Activated naive CD4-positive, alpha-beta T cell treated with anti-CD3 and anti-CD28 coated beads, Interleukin-2, amount 50 U/mL, for 24 hours (primary cell): ENCODE measurements around the gene FBXO15.
A peak's percentile ranks its signal among the peaks of the same experiment; 100 is the strongest.

Experiments
- H3K27ac Mint-ChIP-seq: one replicate; pipeline ENCODE4 v1.8.0; 2021; ENCODE audit warnings: mild to moderate bottlenecking, mixed read lengths
- H3K27me3 Mint-ChIP-seq: one replicate; pipeline ENCODE4 v1.8.0; 2021; ENCODE audit warnings: mixed read lengths
- H3K36me3 Mint-ChIP-seq: one replicate; pipeline ENCODE4 v1.8.0; 2021; ENCODE audit warnings: mixed read lengths
- H3K4me1 Mint-ChIP-seq: one replicate; pipeline ENCODE4 v1.8.0; 2021; ENCODE audit warnings: mixed read lengths
- H3K4me3 Mint-ChIP-seq: one replicate; pipeline ENCODE4 v1.8.0; 2021; ENCODE audit warnings: mild to moderate bottlenecking, mixed read lengths
- H3K9me3 Mint-ChIP-seq: one replicate; pipeline ENCODE4 v1.8.0; 2021; ENCODE audit warnings: mixed read lengths

Gene FBXO15

GRCh38 chr18:74171910-74172606 is 24.4 kb upstream of the FBXO15 start:
- Mint-ChIP-seq H3K27ac (no peak overlapping the region), H3K27me3 (peaks cover 13% of the 10 kb centered on the region), H3K9me3 (no peaks in the 10 kb centered on the region), H3K4me1 (no peaks in the 10 kb centered on the region), H3K36me3 (no peaks in the 10 kb centered on the region), H3K4me3 (no peak overlapping the region)

GRCh38 chr18:74166386-74166785 is 18.8 kb upstream of the FBXO15 start:
- no peak overlapping the region for H3K4me3 Mint-ChIP-seq
- H3K27ac Mint-ChIP-seq: no peak overlapping the region
- H3K4me1 Mint-ChIP-seq: no peaks in the 10 kb centered on the region
- H3K36me3 Mint-ChIP-seq: peaks cover 5% of the 10 kb centered on the region
- H3K9me3 Mint-ChIP-seq: no peaks in the 10 kb centered on the region
- peaks cover 2% of the 10 kb centered on the region for H3K27me3 Mint-ChIP-seq

- Mint-ChIP-seq H3K27ac (no peak overlapping the region), H3K4me3 (no peak overlapping the region), H3K27me3 (no peaks in the 10 kb centered on the region), H3K4me1 (no peaks in the 10 kb centered on the region), H3K36me3 (peaks cover 11% of the 10 kb centered on the region), H3K9me3 (no peaks in the 10 kb centered on the region)
These were observed 15.5 kb upstream of the FBXO15 start for GRCh38 chr18:74163019-74163660.

- H3K4me3 Mint-ChIP-seq: no peak overlapping the region
- no peaks in the 10 kb centered on the region for H3K9me3 Mint-ChIP-seq
- H3K4me1 Mint-ChIP-seq: peaks cover 29% of the 10 kb centered on the region
- peaks cover 14% of the 10 kb centered on the region for H3K36me3 Mint-ChIP-seq
- no peaks in the 10 kb centered on the region for H3K27me3 Mint-ChIP-seq
- no peak overlapping the region for H3K27ac Mint-ChIP-seq
These were observed 7.6 kb upstream of the FBXO15 start for GRCh38 chr18:74155276-74155675.

GRCh38 chr18:74154716-74155115 is 7.1 kb upstream of the FBXO15 start:
- H3K4me1 Mint-ChIP-seq: peaks cover 34% of the 10 kb centered on the region
- H3K9me3 Mint-ChIP-seq: no peaks in the 10 kb centered on the region
- no peak overlapping the region for H3K4me3 Mint-ChIP-seq
- no peaks in the 10 kb centered on the region for H3K27me3 Mint-ChIP-seq
- peaks cover 14% of the 10 kb centered on the region for H3K36me3 Mint-ChIP-seq
- H3K27ac Mint-ChIP-seq: no peak overlapping the region

- peaks cover 15% of the 10 kb centered on the region for H3K36me3 Mint-ChIP-seq
These were observed 6.2 kb upstream of the FBXO15 start for GRCh38 chr18:74153793-74154192.

GRCh38 chr18:74153377-74153776 is 5.7 kb upstream of the FBXO15 start:
- H3K4me1 Mint-ChIP-seq: peaks cover 45% of the 10 kb centered on the region
- H3K9me3 Mint-ChIP-seq: no peaks in the 10 kb centered on the region
- H3K4me3 Mint-ChIP-seq: no peak overlapping the region
- peaks cover 15% of the 10 kb centered on the region for H3K36me3 Mint-ChIP-seq
- no peak overlapping the region for H3K27ac Mint-ChIP-seq
- no peaks in the 10 kb centered on the region for H3K27me3 Mint-ChIP-seq

More at GRCh38 chr18:74153793-74154192, 6.2 kb upstream of the FBXO15 start:
- Mint-ChIP-seq H3K4me1 (peaks cover 43% of the 10 kb centered on the region), H3K27me3 (no peaks in the 10 kb centered on the region), H3K9me3 (no peaks in the 10 kb centered on the region), H3K27ac (no peak overlapping the region), H3K4me3 (no peak overlapping the region)

GRCh38 chr18:74152857-74153256 is 5.2 kb upstream of the FBXO15 start:
- peak overlapping the region; percentile 25 for H3K27ac Mint-ChIP-seq
- H3K27me3 Mint-ChIP-seq: no peaks in the 10 kb centered on the region
- peaks cover 13% of the 10 kb centered on the region for H3K36me3 Mint-ChIP-seq
- no peaks in the 10 kb centered on the region for H3K9me3 Mint-ChIP-seq
- peaks cover 45% of the 10 kb centered on the region for H3K4me1 Mint-ChIP-seq
- no peak overlapping the region for H3K4me3 Mint-ChIP-seq

GRCh38 chr18:74152270-74152669 is 4.6 kb upstream of the FBXO15 start:
- Mint-ChIP-seq H3K4me1 (peaks cover 45% of the 10 kb centered on the region), H3K27ac (peak overlapping the region; percentile 31), H3K36me3 (peaks cover 12% of the 10 kb centered on the region), H3K27me3 (no peaks in the 10 kb centered on the region), H3K9me3 (no peaks in the 10 kb centered on the region), H3K4me3 (no peak overlapping the region)

- peaks cover 55% of the 10 kb centered on the region for H3K4me1 Mint-ChIP-seq
- H3K27ac Mint-ChIP-seq: no peak overlapping the region
- no peaks in the 10 kb centered on the region for H3K27me3 Mint-ChIP-seq
- peaks cover 8% of the 10 kb centered on the region for H3K36me3 Mint-ChIP-seq
- peak overlapping the region; percentile 98 for H3K4me3 Mint-ChIP-seq
- H3K9me3 Mint-ChIP-seq: no peaks in the 10 kb centered on the region
These were observed 2.2 kb upstream of the FBXO15 start for GRCh38 chr18:74149878-74150277.

GRCh38 chr18:74148543-74149070 is 973 bp upstream of the FBXO15 start:
- Mint-ChIP-seq H3K9me3 (no peaks in the 10 kb centered on the region), H3K4me1 (peaks cover 55% of the 10 kb centered on the region), H3K27me3 (no peaks in the 10 kb centered on the region), H3K27ac (peak overlapping the region; percentile 98), H3K4me3 (peak overlapping the region; percentile 98), H3K36me3 (peaks cover 8% of the 10 kb centered on the region)

- H3K9me3 Mint-ChIP-seq: no peaks in the 10 kb centered on the region
- peaks cover 6% of the 10 kb centered on the region for H3K36me3 Mint-ChIP-seq
- H3K4me1 Mint-ChIP-seq: peaks cover 46% of the 10 kb centered on the region
- H3K27me3 Mint-ChIP-seq: no peaks in the 10 kb centered on the region
- peak overlapping the region; percentile 98 for H3K4me3 Mint-ChIP-seq
- peak overlapping the region; percentile 98 for H3K27ac Mint-ChIP-seq
These were observed 199 bp downstream of the FBXO15 start for GRCh38 chr18:74147491-74147778.

- peak overlapping the region; percentile 98 for H3K4me3 Mint-ChIP-seq
- peaks cover 3% of the 10 kb centered on the region for H3K36me3 Mint-ChIP-seq
- H3K27ac Mint-ChIP-seq: peak overlapping the region; percentile 98
- H3K9me3 Mint-ChIP-seq: no peaks in the 10 kb centered on the region
- no peaks in the 10 kb centered on the region for H3K27me3 Mint-ChIP-seq
- H3K4me1 Mint-ChIP-seq: peaks cover 41% of the 10 kb centered on the region
These were observed 878 bp downstream of the FBXO15 start for GRCh38 chr18:74146756-74147155.

- Mint-ChIP-seq H3K36me3 (no peaks in the 10 kb centered on the region), H3K4me1 (peaks cover 40% of the 10 kb centered on the region), H3K4me3 (no peak overlapping the region), H3K27ac (no peak overlapping the region), H3K9me3 (no peaks in the 10 kb centered on the region), H3K27me3 (no peaks in the 10 kb centered on the region)
These were observed 5.4 kb downstream of the FBXO15 start for GRCh38 chr18:74142252-74142651.

- peaks cover 34% of the 10 kb centered on the region for H3K4me1 Mint-ChIP-seq
- no peaks in the 10 kb centered on the region for H3K9me3 Mint-ChIP-seq
- H3K27ac Mint-ChIP-seq: no peak overlapping the region
- H3K36me3 Mint-ChIP-seq: no peaks in the 10 kb centered on the region
- no peaks in the 10 kb centered on the region for H3K27me3 Mint-ChIP-seq
- H3K4me3 Mint-ChIP-seq: no peak overlapping the region
These were observed 6.0 kb downstream of the FBXO15 start for GRCh38 chr18:74141667-74142066.

GRCh38 chr18:74140582-74140981 is 7.1 kb downstream of the FBXO15 start:
- peak overlapping the region; percentile 81 for H3K4me3 Mint-ChIP-seq
- peak overlapping the region; percentile 95 for H3K27ac Mint-ChIP-seq
- peaks cover 30% of the 10 kb centered on the region for H3K4me1 Mint-ChIP-seq
- no peaks in the 10 kb centered on the region for H3K9me3 Mint-ChIP-seq
- no peaks in the 10 kb centered on the region for H3K36me3 Mint-ChIP-seq
- H3K27me3 Mint-ChIP-seq: no peaks in the 10 kb centered on the region
